ENCODE data around the gene WDR7.

WDR7 gene

GRCh38 chr18:56873441-56874140 lies 222.4 kb downstream of the WDR7 start:
- no peak for DNase-seq (ENCODE audit: low read depth in 2 of 3, low spot score in 1 of 3)

GRCh38 chr18:56878711-56879110 lies 227.6 kb downstream of the WDR7 start:
- DNase-seq (ENCODE audit: low read depth in 2 of 3, low spot score in 1 of 3), result no peak

- no peak for DNase-seq (ENCODE audit: low read depth in 2 of 3, low spot score in 1 of 3)
Observed at GRCh38 chr18:56884511-56884910, 233.4 kb downstream of the WDR7 start.

GRCh38 chr18:56888978-56889377 lies 237.8 kb downstream of the WDR7 start:
- DNase-seq (ENCODE audit: low read depth in 2 of 3, low spot score in 1 of 3), result no peak

GRCh38 chr18:56889621-56890020 lies 238.5 kb downstream of the WDR7 start:
- DNase-seq (ENCODE audit: low read depth in 2 of 3, low spot score in 1 of 3), result no peak

- DNase-seq (ENCODE audit: low read depth in 2 of 3, low spot score in 1 of 3), result no peak
Observed at GRCh38 chr18:56890632-56891031, 239.5 kb downstream of the WDR7 start.

- no peak for DNase-seq (ENCODE audit: low read depth in 2 of 3, low spot score in 1 of 3)
Observed at GRCh38 chr18:56891116-56891515, 240.0 kb downstream of the WDR7 start.

GRCh38 chr18:56891870-56892269 lies 240.7 kb downstream of the WDR7 start:
- DNase-seq (ENCODE audit: low read depth in 2 of 3, low spot score in 1 of 3), result no peak

GRCh38 chr18:56897122-56897521 lies 246.0 kb downstream of the WDR7 start:
- no peak for DNase-seq (ENCODE audit: low read depth in 2 of 3, low spot score in 1 of 3)

- DNase-seq (ENCODE audit: low read depth in 2 of 3, low spot score in 1 of 3), result no peak
Observed at GRCh38 chr18:56899660-56900059, 248.5 kb downstream of the WDR7 start.

GRCh38 chr18:56900195-56901094 lies 249.3 kb downstream of the WDR7 start:
- no peak for DNase-seq (ENCODE audit: low read depth in 2 of 3, low spot score in 1 of 3)

GRCh38 chr18:56901919-56902318 lies 250.8 kb downstream of the WDR7 start:
- no peak for DNase-seq (ENCODE audit: low read depth in 2 of 3, low spot score in 1 of 3)

GRCh38 chr18:56902653-56903052 lies 251.5 kb downstream of the WDR7 start:
- no peak for DNase-seq (ENCODE audit: low read depth in 2 of 3, low spot score in 1 of 3)

GRCh38 chr18:56903686-56904085 lies 252.5 kb downstream of the WDR7 start:
- DNase-seq (ENCODE audit: low read depth in 2 of 3, low spot score in 1 of 3), result no peak

- DNase-seq (ENCODE audit: low read depth in 2 of 3, low spot score in 1 of 3), result no peak
Observed at GRCh38 chr18:56907771-56908170, 256.6 kb downstream of the WDR7 start.

GRCh38 chr18:56910237-56910636 lies 259.1 kb downstream of the WDR7 start:
- no peak for DNase-seq (ENCODE audit: low read depth in 2 of 3, low spot score in 1 of 3)

GRCh38 chr18:56910967-56911366 lies 259.8 kb downstream of the WDR7 start:
- DNase-seq (ENCODE audit: low read depth in 2 of 3, low spot score in 1 of 3), result no peak

GRCh38 chr18:56913941-56914340 lies 262.8 kb downstream of the WDR7 start:
- no peak for DNase-seq (ENCODE audit: low read depth in 2 of 3, low spot score in 1 of 3)

GRCh38 chr18:56919190-56919589 lies 268.0 kb downstream of the WDR7 start:
- no peak for DNase-seq (ENCODE audit: low read depth in 2 of 3, low spot score in 1 of 3)

GRCh38 chr18:56921896-56922480 lies 270.8 kb downstream of the WDR7 start:
- no peak for DNase-seq (ENCODE audit: low read depth in 2 of 3, low spot score in 1 of 3)

GRCh38 chr18:56926734-56927133 lies 275.6 kb downstream of the WDR7 start:
- no peak for DNase-seq (ENCODE audit: low read depth in 2 of 3, low spot score in 1 of 3)

GRCh38 chr18:56927786-56928185 lies 276.6 kb downstream of the WDR7 start:
- DNase-seq (ENCODE audit: low read depth in 2 of 3, low spot score in 1 of 3), result no peak

Data from stimulated activated CD4-positive, alpha-beta T cell treated with anti-CD3 and anti-CD28 coated beads, Interleukin-12 subunit alpha, Interleukin-12 subunit beta, amount 100 ng/mL, for 48 hours (primary cell).